GM21515 (cell line): Measurements from ENCODE around the gene RAC3.

Experiments
- ATAC-seq: cut with Tn5 transposase; IDR thresholded peaks from one replicate; pipeline ENCODE4 v1.9.1; 2021; ENCODE audit not compliant: unreplicated experiment

RAC3 gene

GRCh38 chr17:82065638-82066303, 34.3 kb downstream of the RAC3 start, which contains the start of gene DUS1L:
Gene DUS1L, minus strand, starts transcription at chr17:82065804. Its CDS starts 745 bp downstream, at chr17:82065059.
- ATAC-seq = peak; percentile 44

- ATAC-seq = no peak
Measured at GRCh38 chr17:82070611-82071010, 39.1 kb downstream of the RAC3 start.

GRCh38 chr17:82072827-82073226, 41.3 kb downstream of the RAC3 start:
- ATAC-seq = no peak

GRCh38 chr17:82073446-82073845, 42.0 kb downstream of the RAC3 start:
- ATAC-seq = no peak

GRCh38 chr17:82076018-82076784, 44.7 kb downstream of the RAC3 start:
- no peak for ATAC-seq

- no peak for ATAC-seq
Measured at GRCh38 chr17:82076785-82077591, 45.5 kb downstream of the RAC3 start.

GRCh38 chr17:82077617-82078358, 46.3 kb downstream of the RAC3 start:
- no peak for ATAC-seq

GRCh38 chr17:82078433-82078832, 47.0 kb downstream of the RAC3 start:
- ATAC-seq = no peak

GRCh38 chr17:82079001-82079677, 47.7 kb downstream of the RAC3 start:
- no peak for ATAC-seq

GRCh38 chr17:82080048-82080788, 48.7 kb downstream of the RAC3 start:
- no peak for ATAC-seq

- ATAC-seq = no peak
Measured at GRCh38 chr17:82080789-82081464, 49.4 kb downstream of the RAC3 start.

GRCh38 chr17:82081546-82081945, 50.1 kb downstream of the RAC3 start:
- ATAC-seq = no peak

- ATAC-seq = no peak
Measured at GRCh38 chr17:82081966-82082365, 50.5 kb downstream of the RAC3 start.

- no peak for ATAC-seq
Measured at GRCh38 chr17:82082456-82082855, 51.0 kb downstream of the RAC3 start.

- no peak for ATAC-seq
Measured at GRCh38 chr17:82083009-82083408, 51.5 kb downstream of the RAC3 start.
